ENCODE data around the gene RAB21.

Gene RAB21

DNA sequence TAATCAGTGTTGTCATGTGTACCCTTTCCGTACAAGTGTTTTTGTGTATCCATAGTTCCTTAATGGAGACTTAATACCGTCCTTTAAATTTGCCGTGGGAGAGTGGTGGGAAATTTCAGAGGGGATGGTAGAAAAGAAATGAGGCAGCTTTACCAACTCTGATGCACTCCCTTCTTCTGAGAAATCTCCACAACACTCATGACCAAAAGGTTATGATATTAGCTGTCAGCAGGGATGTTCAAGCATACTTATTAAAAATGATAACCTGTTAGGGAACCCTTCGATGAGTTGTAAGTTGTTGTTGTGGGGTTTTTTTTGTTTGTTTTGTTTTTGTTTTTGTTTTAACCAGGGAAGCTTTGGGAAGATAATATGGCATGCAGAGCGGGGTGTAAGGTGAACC lies 12.5 kb downstream of the RAB21 start:
- TF ChIP-seq, protein P1, sequence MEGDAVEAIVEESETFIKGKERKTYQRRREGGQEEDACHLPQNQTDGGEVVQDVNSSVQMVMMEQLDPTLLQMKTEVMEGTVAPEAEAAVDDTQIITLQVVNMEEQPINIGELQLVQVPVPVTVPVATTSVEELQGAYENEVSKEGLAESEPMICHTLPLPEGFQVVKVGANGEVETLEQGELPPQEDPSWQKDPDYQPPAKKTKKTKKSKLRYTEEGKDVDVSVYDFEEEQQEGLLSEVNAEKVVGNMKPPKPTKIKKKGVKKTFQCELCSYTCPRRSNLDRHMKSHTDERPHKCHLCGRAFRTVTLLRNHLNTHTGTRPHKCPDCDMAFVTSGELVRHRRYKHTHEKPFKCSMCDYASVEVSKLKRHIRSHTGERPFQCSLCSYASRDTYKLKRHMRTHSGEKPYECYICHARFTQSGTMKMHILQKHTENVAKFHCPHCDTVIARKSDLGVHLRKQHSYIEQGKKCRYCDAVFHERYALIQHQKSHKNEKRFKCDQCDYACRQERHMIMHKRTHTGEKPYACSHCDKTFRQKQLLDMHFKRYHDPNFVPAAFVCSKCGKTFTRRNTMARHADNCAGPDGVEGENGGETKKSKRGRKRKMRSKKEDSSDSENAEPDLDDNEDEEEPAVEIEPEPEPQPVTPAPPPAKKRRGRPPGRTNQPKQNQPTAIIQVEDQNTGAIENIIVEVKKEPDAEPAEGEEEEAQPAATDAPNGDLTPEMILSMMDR (IDR thresholded peaks at IDR 0.05; ENCODE audit: insufficient read depth, low read length, poor library complexity, severe bottlenecking): no peak
- TF ChIP-seq EZH2phosphoT487 (conservative IDR thresholded peaks at IDR 0.05; ENCODE audit: low read length): no peak
- Histone ChIP-seq H3K36me3 (ENCODE audit: low read length) (peaks cover 18% of the 10 kb centered on the region), H3K4me3 (ENCODE audit: insufficient read depth, low read length, poor library complexity, severe bottlenecking) (no peak overlapping the region), H3K27me3 (ENCODE audit: low read length) (no peaks in the 10 kb centered on the region), H3K79me2 (ENCODE audit: insufficient read depth, low read length) (peaks cover 83% of the 10 kb centered on the region), H3K27ac (ENCODE audit: low read depth, low read length) (no peak overlapping the region), H4K20me1 (ENCODE audit: low read depth, low read length) (peaks cover 39% of the 10 kb centered on the region), H3K9me3 (ENCODE audit: insufficient read depth, low read length) (no peaks in the 10 kb centered on the region), H2AFZ (ENCODE audit: low read depth, low read length, severe bottlenecking) (no peak overlapping the region), H3K4me2 (ENCODE audit: low read depth, low read length, poor library complexity, severe bottlenecking) (no peak overlapping the region), H3K9ac (ENCODE audit: low read length) (no peak overlapping the region), H3F3A (ENCODE audit: insufficient read depth) (no peaks in the 10 kb centered on the region), H3K9me2 (replicated peaks; ENCODE audit: insufficient read depth, low read length) (no peaks in the 10 kb centered on the region)

GRCh38 chr12:71768900-71769299 lies 14.2 kb downstream of the RAB21 start:
- Histone ChIP-seq H3K27ac (ENCODE audit: low read depth, low read length) (no peak overlapping the region), H3K27me3 (ENCODE audit: low read length) (no peaks in the 10 kb centered on the region), H3K4me3 (ENCODE audit: insufficient read depth, low read length, poor library complexity, severe bottlenecking) (no peak overlapping the region), H3K4me2 (ENCODE audit: low read depth, low read length, poor library complexity, severe bottlenecking) (no peak overlapping the region), H3K9me3 (ENCODE audit: insufficient read depth, low read length) (no peaks in the 10 kb centered on the region), H3K79me2 (ENCODE audit: insufficient read depth, low read length) (peaks cover 71% of the 10 kb centered on the region), H3K36me3 (ENCODE audit: low read length) (peaks cover 28% of the 10 kb centered on the region), H3K9ac (ENCODE audit: low read length) (no peak overlapping the region), H4K20me1 (ENCODE audit: low read depth, low read length) (peaks cover 35% of the 10 kb centered on the region), H3K9me2 (replicated peaks; ENCODE audit: insufficient read depth, low read length) (no peaks in the 10 kb centered on the region), H3F3A (ENCODE audit: insufficient read depth) (no peaks in the 10 kb centered on the region), H2AFZ (ENCODE audit: low read depth, low read length, severe bottlenecking) (no peak overlapping the region)
- TF ChIP-seq EZH2phosphoT487 (conservative IDR thresholded peaks at IDR 0.05; ENCODE audit: low read length): no peak
- TF ChIP-seq, protein P1 (IDR thresholded peaks at IDR 0.05; ENCODE audit: insufficient read depth, low read length, poor library complexity, severe bottlenecking): no peak

- Histone ChIP-seq H3K79me2 (ENCODE audit: insufficient read depth, low read length) (peaks cover 49% of the 10 kb centered on the region), H3K27me3 (ENCODE audit: low read length) (no peaks in the 10 kb centered on the region), H3K4me3 (ENCODE audit: insufficient read depth, low read length, poor library complexity, severe bottlenecking) (no peak overlapping the region), H3K9me2 (replicated peaks; ENCODE audit: insufficient read depth, low read length) (no peaks in the 10 kb centered on the region), H3K9me3 (ENCODE audit: insufficient read depth, low read length) (no peaks in the 10 kb centered on the region), H3K36me3 (ENCODE audit: low read length) (peaks cover 31% of the 10 kb centered on the region), H2AFZ (ENCODE audit: low read depth, low read length, severe bottlenecking) (no peak overlapping the region), H3K4me2 (ENCODE audit: low read depth, low read length, poor library complexity, severe bottlenecking) (no peak overlapping the region), H4K20me1 (ENCODE audit: low read depth, low read length) (peaks cover 27% of the 10 kb centered on the region), H3F3A (ENCODE audit: insufficient read depth) (no peaks in the 10 kb centered on the region; the same call in 1 of the 2 replicates), H3K9ac (ENCODE audit: low read length) (no peak overlapping the region), H3K27ac (ENCODE audit: low read depth, low read length) (no peak overlapping the region)
- TF ChIP-seq, protein P1 (IDR thresholded peaks at IDR 0.05; ENCODE audit: insufficient read depth, low read length, poor library complexity, severe bottlenecking): no peak
- no peak for TF ChIP-seq EZH2phosphoT487 (conservative IDR thresholded peaks at IDR 0.05; ENCODE audit: low read length)
Observed at GRCh38 chr12:71771069-71771468, 16.4 kb downstream of the RAB21 start.
